Karpas-422 (cell line): ENCODE data around the gene MEP1A. TPM values are rescaled to one million over a fixed set of nuclear protein-coding genes. Genes with fewer than 3 reads are reported as not detected.
"Not testable (repeated sequence)": the region's sequence is repeated elsewhere in the genome, so short reads cannot be mapped to it uniquely, and the experiment has no call there.

Experiments
- DNase-seq: peaks from one replicate; pipeline ENCODE4 v3.0.0-alpha.2; 2015
- H2AFZ ChIP-seq: fragments of 200-600 bp; sonication (generic); 2 replicates; pipeline ENCODE4 v1.6.1; 2014; ENCODE audit warnings: antibody characterized with exemption, low read length, mixed read lengths
- H3K27ac ChIP-seq: fragments of 200-600 bp; sonication (generic); 2 replicates; pipeline ENCODE4 v1.5.1; 2014; ENCODE audit warnings: mild to moderate bottlenecking, low read length, moderate library complexity
- H3K27me3 ChIP-seq: fragments of 200-600 bp; sonication (generic); 2 replicates; pipeline ENCODE4 v1.6.1; 2014; ENCODE audit warnings: low read length, mixed read lengths
- H3K36me3 ChIP-seq: fragments of 200-600 bp; sonication (generic); 2 replicates; pipeline ENCODE4 v1.6.1; 2014; ENCODE audit warnings: low read length, mixed read lengths; ENCODE audit not compliant: insufficient read depth
- H3K4me1 ChIP-seq: fragments of 200-600 bp; sonication (generic); 2 replicates; pipeline ENCODE4 v1.6.1; 2014; ENCODE audit warnings: mild to moderate bottlenecking, low read length, mixed read lengths
- H3K4me2 ChIP-seq: fragments of 200-600 bp; sonication (generic); 2 replicates; pipeline ENCODE4 v1.6.1; 2014; ENCODE audit warnings: low read length, low read depth, mild to moderate bottlenecking; ENCODE audit not compliant: poor library complexity, severe bottlenecking
- H3K4me3 ChIP-seq: fragments of 200-600 bp; sonication (generic); 2 replicates; pipeline ENCODE4 v1.5.1; 2014; ENCODE audit warnings: mild to moderate bottlenecking, antibody characterized with exemption, low read length, mixed read lengths
- H3K79me2 ChIP-seq: fragments of 200-600 bp; sonication (generic); 2 replicates; pipeline ENCODE4 v1.6.1; 2014; ENCODE audit warnings: mild to moderate bottlenecking, low read length, mixed read lengths
- H3K9ac ChIP-seq: fragments of 200-600 bp; sonication (generic); 2 replicates; pipeline ENCODE4 v1.6.0; 2014; ENCODE audit warnings: low read length
- H3K9me2 ChIP-seq: fragments of 200-600 bp; sonication (generic), shearing (Covaris generic); replicated peaks from 2 replicates; pipeline ENCODE4 v1.6.0; 2014; ENCODE audit warnings: mild to moderate bottlenecking, low read length, moderate library complexity; ENCODE audit not compliant: insufficient read depth
- H3K9me3 ChIP-seq: fragments of 300-700, 200-600 bp; sonication (generic); 2 replicates; pipeline ENCODE4 v1.6.1; 2014; ENCODE audit warnings: low read length, mixed read lengths
- H4K20me1 ChIP-seq: fragments of 200-600 bp; sonication (generic); 2 replicates; pipeline ENCODE4 v1.6.1; 2014; ENCODE audit warnings: mild to moderate bottlenecking, antibody characterized with exemption, low read length, low read depth; ENCODE audit not compliant: insufficient read depth
- total RNA-seq: library from RNA; depleted of rRNA; stranded (reverse); fragments of >200 nt; shearing (Covaris generic); gene quantifications from 2 replicates; pipeline ENCODE4 v1.2.3, GENCODE V29; 2014; ENCODE audit warnings: low replicate concordance; rRNA removed

The MEP1A gene
- total RNA-seq, result not detected in 2 replicates

- no peaks in the 10 kb centered on the region for H4K20me1 ChIP-seq
- no peaks in the 10 kb centered on the region for H3K9me3 ChIP-seq
- no peak within 1 kb of the TSS for H3K9ac ChIP-seq
- no peak within 1 kb of the TSS for H3K4me2 ChIP-seq
- no peak for DNase-seq
- H3K36me3 ChIP-seq, result no peaks in the 10 kb centered on the region
- H3K4me1 ChIP-seq, result no peaks in the 10 kb centered on the region
- no peaks in the 10 kb centered on the region for H3K27me3 ChIP-seq
- no peak within 1 kb of the TSS for H2AFZ ChIP-seq
- no peak within 1 kb of the TSS for H3K27ac ChIP-seq
- H3K9me2 ChIP-seq, result no peaks in the 10 kb centered on the region
- H3K79me2 ChIP-seq, result no peaks in the 10 kb centered on the region
- H3K4me3 ChIP-seq, result no peak within 1 kb of the TSS
Observed at GRCh38 chr6:46793138-46793537, at the start of gene MEP1A. MEP1A (plus strand) TSS chr6:46793389; CDS start chr6:46793399, 10 bp downstream.

GRCh38 chr6:46743425-46744158 lies 49.6 kb upstream of the MEP1A start:
- Histone ChIP-seq H2AFZ (no peak overlapping the region), H3K4me2 (no peak overlapping the region), H3K27ac (no peak overlapping the region), H3K4me3 (no peak overlapping the region), H3K4me1 (no peaks in the 10 kb centered on the region), H3K9me2 (no peaks in the 10 kb centered on the region), H3K27me3 (no peaks in the 10 kb centered on the region), H3K9ac (no peak overlapping the region), H4K20me1 (no peaks in the 10 kb centered on the region), H3K79me2 (no peaks in the 10 kb centered on the region), H3K36me3 (no peaks in the 10 kb centered on the region), H3K9me3 (no peaks in the 10 kb centered on the region)
- DNase-seq, result no peak

- not testable (repeated sequence) for H3K4me3 ChIP-seq, H2AFZ ChIP-seq, H3K36me3 ChIP-seq, H3K9me3 ChIP-seq, H3K27me3 ChIP-seq, H4K20me1 ChIP-seq, DNase-seq, H3K79me2 ChIP-seq, H3K9ac ChIP-seq, H3K27ac ChIP-seq, H3K4me2 ChIP-seq, H3K4me1 ChIP-seq, H3K9me2 ChIP-seq
Observed at GRCh38 chr6:46744159-46744725, 48.9 kb upstream of the MEP1A start.

GRCh38 chr6:46745973-46746372 lies 47.2 kb upstream of the MEP1A start:
- Histone ChIP-seq H3K4me3 (no peak overlapping the region), H3K4me2 (no peak overlapping the region), H3K79me2 (no peaks in the 10 kb centered on the region), H3K36me3 (no peaks in the 10 kb centered on the region), H4K20me1 (no peaks in the 10 kb centered on the region), H3K27ac (no peak overlapping the region), H3K9ac (no peak overlapping the region), H3K9me2 (no peaks in the 10 kb centered on the region), H2AFZ (no peak overlapping the region), H3K27me3 (no peaks in the 10 kb centered on the region), H3K9me3 (no peaks in the 10 kb centered on the region), H3K4me1 (no peaks in the 10 kb centered on the region)
- DNase-seq, result no peak

- Histone ChIP-seq H3K79me2 (no peaks in the 10 kb centered on the region), H3K36me3 (no peaks in the 10 kb centered on the region), H3K9ac (no peak within 1 kb of the TSS), H3K27ac (no peak within 1 kb of the TSS), H3K9me2 (no peaks in the 10 kb centered on the region), H3K27me3 (no peaks in the 10 kb centered on the region), H3K4me3 (no peak within 1 kb of the TSS), H4K20me1 (no peaks in the 10 kb centered on the region), H3K9me3 (no peaks in the 10 kb centered on the region), H3K4me1 (no peaks in the 10 kb centered on the region), H2AFZ (no peak within 1 kb of the TSS), H3K4me2 (no peak within 1 kb of the TSS)
- no peak for DNase-seq
Observed at GRCh38 chr6:46746696-46747095, 46.5 kb upstream of the MEP1A start, which contains the start of gene ANKRD66. ANKRD66 (plus strand) TSS chr6:46746933; CDS start chr6:46751949, 5,016 bp downstream.

- Histone ChIP-seq H3K4me3 (no peak overlapping the region), H3K79me2 (no peaks in the 10 kb centered on the region)
- DNase-seq, result no peak
Observed at GRCh38 chr6:46748940-46749503, 44.2 kb upstream of the MEP1A start.

GRCh38 chr6:46749731-46750130 lies 43.5 kb upstream of the MEP1A start:
- DNase-seq, result no peak
- Histone ChIP-seq H2AFZ (no peak overlapping the region), H3K4me1 (no peaks in the 10 kb centered on the region), H3K4me3 (no peak overlapping the region), H3K9ac (no peak overlapping the region), H3K36me3 (no peaks in the 10 kb centered on the region), H3K27me3 (no peaks in the 10 kb centered on the region), H3K27ac (no peak overlapping the region), H3K9me3 (no peaks in the 10 kb centered on the region), H3K9me2 (no peaks in the 10 kb centered on the region), H3K79me2 (no peaks in the 10 kb centered on the region), H4K20me1 (no peaks in the 10 kb centered on the region), H3K4me2 (no peak overlapping the region)

More at GRCh38 chr6:46748940-46749503, 44.2 kb upstream of the MEP1A start:
- H3K27me3 ChIP-seq, result no peaks in the 10 kb centered on the region
- no peak overlapping the region for H3K27ac ChIP-seq
- H3K9me3 ChIP-seq, result no peaks in the 10 kb centered on the region
- no peak overlapping the region for H3K9ac ChIP-seq
- no peaks in the 10 kb centered on the region for H3K9me2 ChIP-seq
- no peaks in the 10 kb centered on the region for H3K36me3 ChIP-seq
- no peaks in the 10 kb centered on the region for H3K4me1 ChIP-seq
- H4K20me1 ChIP-seq, result no peaks in the 10 kb centered on the region
- no peak overlapping the region for H2AFZ ChIP-seq
- no peak overlapping the region for H3K4me2 ChIP-seq

GRCh38 chr6:46751658-46752057 lies 41.5 kb upstream of the MEP1A start:
- H3K9me2 ChIP-seq, result no peaks in the 10 kb centered on the region
- no peaks in the 10 kb centered on the region for H3K79me2 ChIP-seq
- no peaks in the 10 kb centered on the region for H4K20me1 ChIP-seq
- H3K36me3 ChIP-seq, result no peaks in the 10 kb centered on the region
- H2AFZ ChIP-seq, result no peak overlapping the region
- no peaks in the 10 kb centered on the region for H3K9me3 ChIP-seq
- H3K9ac ChIP-seq, result no peak overlapping the region
- no peak overlapping the region for H3K4me2 ChIP-seq
- H3K4me3 ChIP-seq, result no peak overlapping the region
- H3K27me3 ChIP-seq, result no peaks in the 10 kb centered on the region
- H3K4me1 ChIP-seq, result peaks cover 15% of the 10 kb centered on the region
- H3K27ac ChIP-seq, result no peak overlapping the region
- DNase-seq, result no peak
